Urothelium cell line (cell line): ENCODE data around the gene MRFAP1L1.

Source experiments
- DNase-seq: peaks from one replicate; pipeline ENCODE4 v3.0.0; 2011; ENCODE audit warnings: low spot score, mixed read lengths
- FAIRE-seq: peaks from 2 replicates; lab custom pipeline; 2011; peaks lifted over from hg19 to GRCh38; lab: Jason Lieb, UNC

Gene MRFAP1L1

DNA sequence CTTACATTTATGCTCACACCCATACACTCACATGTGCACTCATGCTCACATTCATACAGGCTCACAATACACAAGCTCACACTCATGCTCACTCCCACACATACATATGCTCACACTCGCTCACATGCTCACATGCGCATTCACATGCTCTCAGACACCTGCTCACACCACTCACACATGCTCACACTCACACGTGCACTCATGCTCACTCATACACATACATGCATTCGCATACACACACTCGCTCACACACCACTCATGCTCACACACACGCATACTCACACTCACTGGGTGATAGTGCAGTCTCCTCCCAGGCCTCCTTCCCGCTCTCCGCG, 44.4 kb downstream of the MRFAP1L1 start:
- DNase-seq (no peak), FAIRE-seq (no peak)

DNA sequence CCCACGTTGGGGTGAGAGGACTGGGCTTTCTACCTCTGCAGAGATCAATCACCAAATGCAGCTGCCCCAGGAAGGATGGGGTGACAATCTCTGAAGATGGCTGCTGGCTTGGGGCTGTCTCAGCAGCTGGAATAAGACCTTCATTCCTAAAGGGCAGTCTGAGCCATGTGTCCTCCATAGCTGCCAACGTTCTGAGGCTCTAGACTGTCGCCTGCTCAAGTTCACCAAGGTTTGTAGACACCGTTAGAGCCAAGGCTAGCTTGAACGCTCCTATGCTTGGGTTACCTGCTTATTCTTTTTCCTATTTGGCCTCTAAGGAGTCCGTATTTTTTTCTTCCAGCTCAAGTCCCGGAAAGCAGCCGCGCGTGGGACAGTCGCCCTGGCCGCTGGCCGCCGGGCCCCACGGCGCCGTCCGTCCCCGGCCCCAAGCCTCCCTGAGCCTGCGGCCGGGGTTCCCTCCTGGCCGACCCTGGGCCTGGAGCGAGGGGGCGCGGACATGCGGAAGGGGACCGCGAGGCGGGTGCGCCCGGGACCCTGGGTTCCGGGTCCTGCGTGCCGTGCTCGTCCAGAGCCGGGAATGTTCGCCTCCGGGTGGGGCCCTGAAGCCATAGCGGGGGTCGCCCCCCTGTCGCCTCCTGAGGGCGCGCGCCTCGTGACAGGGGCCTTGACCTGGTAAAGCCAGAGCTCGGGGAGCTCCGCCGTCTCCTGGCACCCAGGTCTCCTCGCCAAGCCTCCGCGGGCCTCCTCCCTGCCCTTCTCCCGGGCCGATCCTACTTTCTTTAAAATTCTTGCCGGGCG, 45.9 kb downstream of the MRFAP1L1 start:
- DNase-seq = no peak
- no peak for FAIRE-seq

DNA sequence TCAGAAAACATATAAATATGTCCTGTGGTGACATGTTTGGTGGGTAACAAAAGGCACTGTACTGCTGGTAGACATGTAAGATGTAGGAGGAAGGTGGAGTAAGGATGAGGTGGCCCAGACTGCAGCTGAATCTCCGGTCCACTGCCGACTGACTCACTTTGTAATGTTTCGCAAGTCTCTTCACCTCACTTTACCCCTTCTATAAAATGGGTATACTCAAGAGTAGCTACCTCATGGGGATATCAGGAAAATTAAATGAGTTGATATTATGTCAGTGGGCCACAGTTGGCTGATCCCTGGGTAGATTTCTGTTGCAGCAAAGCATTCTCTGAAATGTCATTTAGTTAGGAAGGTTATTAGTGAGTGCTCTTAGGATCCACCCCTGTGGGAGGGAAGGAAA, 47.1 kb downstream of the MRFAP1L1 start:
- FAIRE-seq (no peak), DNase-seq (no peak)

DNA sequence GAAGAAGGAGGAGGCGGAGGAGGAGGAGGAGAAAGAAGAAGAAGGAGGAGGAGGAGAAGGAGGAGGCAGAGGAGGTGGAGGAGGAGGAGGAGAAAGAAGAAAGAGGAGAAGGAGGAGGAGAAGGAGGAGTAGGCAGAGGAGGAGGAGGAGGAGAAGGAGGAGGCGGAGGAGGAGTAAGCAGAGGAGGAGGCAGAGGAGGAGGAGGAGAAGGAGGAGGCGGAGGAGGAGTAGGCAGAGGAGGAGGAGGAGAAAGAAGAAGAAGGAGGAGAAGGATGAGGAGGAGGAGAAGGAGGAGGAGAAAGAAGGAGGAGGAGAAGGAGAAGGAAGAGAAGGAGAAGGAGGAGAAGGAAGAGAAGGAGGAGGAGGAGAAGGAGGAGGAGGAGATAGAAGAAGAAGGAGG, 49.2 kb downstream of the MRFAP1L1 start:
- FAIRE-seq (no peak), DNase-seq (no peak)

DNA sequence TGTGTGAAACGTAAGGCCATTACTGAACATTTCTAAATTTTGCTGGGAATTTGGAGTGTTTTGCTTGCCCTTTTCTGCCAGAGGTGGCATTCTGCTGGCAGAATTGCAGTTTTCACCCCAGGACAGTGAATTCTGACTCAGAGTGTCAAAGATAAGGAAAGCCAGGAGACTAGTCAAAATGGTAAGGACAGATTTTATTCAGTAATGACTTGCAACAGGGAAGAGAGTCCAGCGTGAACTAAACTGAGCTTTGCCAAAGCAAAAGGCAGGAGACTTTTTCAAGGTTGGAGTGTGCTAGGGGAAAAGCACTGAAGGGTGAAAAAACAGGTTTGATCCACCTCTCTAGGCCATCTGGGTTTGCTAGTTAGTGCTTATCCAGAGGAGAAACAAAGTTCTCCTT, 49.8 kb downstream of the MRFAP1L1 start:
- FAIRE-seq (no peak), DNase-seq (no peak)

DNA sequence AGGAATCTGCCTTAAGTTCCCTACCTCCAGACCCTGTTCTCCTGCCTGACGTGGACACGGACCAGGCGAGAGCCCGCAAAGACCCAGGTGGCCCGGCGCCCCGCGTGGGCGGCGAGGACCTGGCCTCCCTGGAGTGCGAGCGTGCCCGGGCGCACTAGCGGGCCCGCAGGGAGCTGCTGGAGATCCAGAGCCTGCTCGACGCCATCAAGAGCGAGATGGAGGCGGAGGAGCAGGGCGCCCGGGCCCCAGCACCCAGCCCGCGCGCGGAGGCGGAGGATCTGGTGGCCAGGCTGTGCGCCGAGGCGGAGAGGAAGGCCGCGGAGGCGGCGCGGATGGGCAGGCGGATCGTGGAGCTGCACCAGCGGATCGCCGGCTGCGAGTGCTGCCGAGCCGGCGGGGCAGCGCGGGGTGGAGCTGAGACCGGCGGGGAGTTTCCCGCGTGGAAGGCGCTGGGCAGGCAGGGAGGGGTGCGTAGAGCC, 51.0 kb downstream of the MRFAP1L1 start:
- no peak for DNase-seq
- FAIRE-seq = no peak

DNA sequence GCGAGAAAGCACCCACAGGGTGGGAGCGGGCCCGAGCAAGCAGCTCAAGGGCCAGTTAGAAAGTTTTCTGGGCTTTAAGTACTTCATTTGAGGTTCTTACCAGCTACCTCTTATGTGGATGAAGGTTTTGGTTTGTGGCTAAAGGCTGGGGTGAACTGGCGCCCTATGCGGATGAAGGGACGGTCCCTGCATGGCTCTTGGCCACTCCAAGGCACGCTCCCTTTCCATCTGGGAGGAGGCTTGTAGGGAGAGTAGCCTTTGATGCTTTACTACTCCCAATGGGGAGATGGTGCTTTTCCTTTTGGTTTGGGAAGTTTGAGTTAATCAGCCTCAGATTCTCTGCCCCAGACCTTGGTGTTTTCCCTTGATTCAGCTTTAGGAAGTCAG, 51.5 kb downstream of the MRFAP1L1 start:
- no peak for DNase-seq
- no peak for FAIRE-seq
